C4-2B (cell line): ENCODE measurements around the gene GDPD1.
"Not testable (repeated sequence)": the region's sequence is repeated elsewhere in the genome, so short reads cannot be mapped to it uniquely, and the experiment has no call there.

Experiments used
- ZFX ChIP-seq: fragments of 450-650 bp; IDR thresholded peaks from 2 replicates; pipeline ENCODE4 v1.6.1; 2017
- TF ChIP-seq, protein P1 (sequence below): fragments of 450-650 bp; conservative IDR thresholded peaks from 2 replicates; pipeline ENCODE4 v1.5.1; 2017; ENCODE audit warnings: mild to moderate bottlenecking

DNA sequence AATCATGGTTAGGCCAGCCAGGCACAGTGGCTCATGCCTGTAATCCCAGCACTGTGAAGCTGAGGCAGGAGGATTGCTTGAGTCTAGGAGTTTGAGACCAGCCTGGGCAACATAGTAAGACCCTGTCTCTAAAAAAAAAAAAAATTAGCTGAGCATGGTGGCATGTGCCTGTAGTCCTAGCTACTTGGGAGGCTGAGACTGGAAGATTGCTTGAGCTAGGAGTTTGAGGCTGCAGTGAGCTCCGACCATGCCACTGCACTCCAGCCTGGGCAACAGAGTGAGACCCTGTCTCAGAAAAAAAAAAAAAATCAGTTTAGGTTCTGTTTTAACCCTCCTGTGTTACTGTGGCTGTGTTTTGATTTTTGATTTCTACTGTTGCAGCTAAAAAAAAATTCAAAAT, 8.3 kb downstream of the GDPD1 start:
- TF ChIP-seq, protein P1, sequence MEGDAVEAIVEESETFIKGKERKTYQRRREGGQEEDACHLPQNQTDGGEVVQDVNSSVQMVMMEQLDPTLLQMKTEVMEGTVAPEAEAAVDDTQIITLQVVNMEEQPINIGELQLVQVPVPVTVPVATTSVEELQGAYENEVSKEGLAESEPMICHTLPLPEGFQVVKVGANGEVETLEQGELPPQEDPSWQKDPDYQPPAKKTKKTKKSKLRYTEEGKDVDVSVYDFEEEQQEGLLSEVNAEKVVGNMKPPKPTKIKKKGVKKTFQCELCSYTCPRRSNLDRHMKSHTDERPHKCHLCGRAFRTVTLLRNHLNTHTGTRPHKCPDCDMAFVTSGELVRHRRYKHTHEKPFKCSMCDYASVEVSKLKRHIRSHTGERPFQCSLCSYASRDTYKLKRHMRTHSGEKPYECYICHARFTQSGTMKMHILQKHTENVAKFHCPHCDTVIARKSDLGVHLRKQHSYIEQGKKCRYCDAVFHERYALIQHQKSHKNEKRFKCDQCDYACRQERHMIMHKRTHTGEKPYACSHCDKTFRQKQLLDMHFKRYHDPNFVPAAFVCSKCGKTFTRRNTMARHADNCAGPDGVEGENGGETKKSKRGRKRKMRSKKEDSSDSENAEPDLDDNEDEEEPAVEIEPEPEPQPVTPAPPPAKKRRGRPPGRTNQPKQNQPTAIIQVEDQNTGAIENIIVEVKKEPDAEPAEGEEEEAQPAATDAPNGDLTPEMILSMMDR, result not testable (repeated sequence)
- TF ChIP-seq ZFX, result not testable (repeated sequence)
